NT2/D1 (cell line): ENCODE data around the gene SLC16A4.
A peak's percentile ranks its signal among the peaks of the same experiment; 100 is the strongest.

ENCODE experiments used
- DNase-seq: peaks from one replicate; pipeline ENCODE4 v3.0.0-alpha.2; 2011; ENCODE audit warnings: low read depth, low spot score
- H3K27me3 ChIP-seq: 2 replicates; pipeline ENCODE4 v1.6.0; 2011; ENCODE audit warnings: mild to moderate bottlenecking; ENCODE audit not compliant: insufficient read length, insufficient read depth
- H3K36me3 ChIP-seq: 2 replicates; pipeline ENCODE4 v1.6.1; 2011; ENCODE audit warnings: mild to moderate bottlenecking, low read length, mixed read lengths; ENCODE audit not compliant: insufficient read depth, insufficient read length
- H3K4me1 ChIP-seq: 2 replicates; pipeline ENCODE4 v1.5.1; 2011; ENCODE audit not compliant: insufficient read depth, insufficient read length
- H3K4me3 ChIP-seq: 2 replicates; pipeline ENCODE4 v1.5.1; 2011; ENCODE audit warnings: low read depth; ENCODE audit not compliant: insufficient read length
- H3K9ac ChIP-seq: 2 replicates; pipeline ENCODE4 v1.6.0; 2011; ENCODE audit warnings: low read depth; ENCODE audit not compliant: insufficient read length
- H3K9me3 ChIP-seq: 2 replicates; pipeline ENCODE4 v1.5.1; 2011; ENCODE audit warnings: mild to moderate bottlenecking, low read length; ENCODE audit not compliant: insufficient read depth
- SUZ12 ChIP-seq: IDR thresholded peaks from 2 replicates; pipeline ENCODE4 v1.6.1; 2011; ENCODE audit not compliant: insufficient read length, insufficient read depth; ENCODE audit errors: extremely low read depth
- YY1 ChIP-seq: IDR thresholded peaks from 2 replicates; pipeline ENCODE4 v1.6.1; 2011; ENCODE audit not compliant: insufficient read length, insufficient read depth
- ZNF274 ChIP-seq: IDR thresholded peaks from 2 replicates; pipeline ENCODE4 v1.6.1; 2011; ENCODE audit warnings: mild to moderate bottlenecking, low read depth, low read length

The SLC16A4 gene

GRCh38 chr1:110350360-110350759, 40.5 kb downstream of the SLC16A4 start:
- Histone ChIP-seq H3K4me1 (peaks cover 5% of the 10 kb centered on the region), H3K9me3 (no peaks in the 10 kb centered on the region), H3K9ac (no peak overlapping the region), H3K27me3 (no peaks in the 10 kb centered on the region), H3K4me3 (no peak overlapping the region), H3K36me3 (peaks cover 52% of the 10 kb centered on the region)
- TF ChIP-seq SUZ12 (no peak), YY1 (no peak), ZNF274 (no peak)
- DNase-seq, result no peak

- Histone ChIP-seq H3K9me3 (no peaks in the 10 kb centered on the region), H3K27me3 (no peaks in the 10 kb centered on the region), H3K9ac (no peak overlapping the region), H3K4me1 (peaks cover 5% of the 10 kb centered on the region), H3K4me3 (no peak overlapping the region), H3K36me3 (peaks cover 57% of the 10 kb centered on the region)
- TF ChIP-seq ZNF274, result no peak
- TF ChIP-seq YY1, result no peak
- no peak for TF ChIP-seq SUZ12
- DNase-seq, result no peak
Observed at GRCh38 chr1:110348771-110349170, 42.1 kb downstream of the SLC16A4 start.

GRCh38 chr1:110348050-110348449, 42.8 kb downstream of the SLC16A4 start:
- no peak for TF ChIP-seq YY1
- no peak for TF ChIP-seq ZNF274
- no peak for TF ChIP-seq SUZ12
- peaks cover 5% of the 10 kb centered on the region for H3K4me1 ChIP-seq
- no peak overlapping the region for H3K9ac ChIP-seq
- no peaks in the 10 kb centered on the region for H3K9me3 ChIP-seq
- DNase-seq, result no peak
- H3K27me3 ChIP-seq, result no peaks in the 10 kb centered on the region
- H3K4me3 ChIP-seq, result no peak overlapping the region
- peaks cover 57% of the 10 kb centered on the region for H3K36me3 ChIP-seq

- no peak for DNase-seq
- Histone ChIP-seq H3K27me3 (no peaks in the 10 kb centered on the region), H3K4me1 (peaks cover 5% of the 10 kb centered on the region), H3K9me3 (no peaks in the 10 kb centered on the region), H3K9ac (no peak overlapping the region), H3K4me3 (no peak overlapping the region), H3K36me3 (peaks cover 61% of the 10 kb centered on the region)
- TF ChIP-seq ZNF274 (no peak), SUZ12 (no peak), YY1 (no peak)
Observed at GRCh38 chr1:110347182-110347893, 43.5 kb downstream of the SLC16A4 start.

- no peak overlapping the region for H3K4me3 ChIP-seq
- no peaks in the 10 kb centered on the region for H3K9me3 ChIP-seq
- no peak for DNase-seq
- H3K36me3 ChIP-seq, result peaks cover 67% of the 10 kb centered on the region
- H3K4me1 ChIP-seq, result peaks cover 5% of the 10 kb centered on the region
- TF ChIP-seq YY1 (no peak), ZNF274 (no peak), SUZ12 (no peak)
- H3K9ac ChIP-seq, result no peak overlapping the region
- H3K27me3 ChIP-seq, result no peaks in the 10 kb centered on the region
Observed at GRCh38 chr1:110346690-110347089, 44.1 kb downstream of the SLC16A4 start.

- no peak overlapping the region for H3K4me3 ChIP-seq
Observed at GRCh38 chr1:110345480-110345879, 45.3 kb downstream of the SLC16A4 start.

GRCh38 chr1:110344152-110344551, 46.7 kb downstream of the SLC16A4 start:
- Histone ChIP-seq H3K4me3 (peak overlapping the region; percentile 12), H3K36me3 (peaks cover 71% of the 10 kb centered on the region)
- no peak for DNase-seq

More at GRCh38 chr1:110345480-110345879, 45.3 kb downstream of the SLC16A4 start:
- DNase-seq, result no peak
- H3K4me1 ChIP-seq, result peaks cover 13% of the 10 kb centered on the region
- no peaks in the 10 kb centered on the region for H3K27me3 ChIP-seq
- no peaks in the 10 kb centered on the region for H3K9me3 ChIP-seq
- H3K9ac ChIP-seq, result no peak overlapping the region
- peaks cover 69% of the 10 kb centered on the region for H3K36me3 ChIP-seq
- TF ChIP-seq YY1 (no peak), SUZ12 (no peak), ZNF274 (no peak)

GRCh38 chr1:110343249-110343648, 47.6 kb downstream of the SLC16A4 start:
- H3K4me3 ChIP-seq, result no peak overlapping the region
- no peaks in the 10 kb centered on the region for H3K9me3 ChIP-seq
- peaks cover 12% of the 10 kb centered on the region for H3K4me1 ChIP-seq
- TF ChIP-seq SUZ12 (no peak), ZNF274 (no peak), YY1 (no peak)
- no peaks in the 10 kb centered on the region for H3K27me3 ChIP-seq
- no peak for DNase-seq
- no peak overlapping the region for H3K9ac ChIP-seq
- peaks cover 71% of the 10 kb centered on the region for H3K36me3 ChIP-seq

More at GRCh38 chr1:110344152-110344551, 46.7 kb downstream of the SLC16A4 start:
- no peak for TF ChIP-seq SUZ12
- no peak for TF ChIP-seq ZNF274
- no peak for TF ChIP-seq YY1
- peaks cover 12% of the 10 kb centered on the region for H3K4me1 ChIP-seq
- H3K27me3 ChIP-seq, result no peaks in the 10 kb centered on the region
- H3K9me3 ChIP-seq, result no peaks in the 10 kb centered on the region
- no peak overlapping the region for H3K9ac ChIP-seq
